Transverse colon (tissue), 4 donors: ENCODE results near the gene NECAB2. TPM values are rescaled to one million over a fixed set of nuclear protein-coding genes. Genes with fewer than 3 reads are reported as not detected.

ENCODE experiments used
- DNase-seq: peaks from one replicate; pipeline ENCODE4 v3.0.0-alpha.2; 2019
- H3K27ac ChIP-seq, 4 donors: fragments of 200-600 bp; sonication (generic); 2 replicates each; pipeline ENCODE4 v1.5.1; 2016 to 2018; ENCODE audit warnings: inconsistent platforms in 4 of 4
- H3K27me3 ChIP-seq: fragments of 200-600 bp; sonication (generic); 2 replicates; pipeline ENCODE4 v1.5.1; 2017; ENCODE audit warnings: inconsistent platforms
- H3K36me3 ChIP-seq, 4 donors: fragments of 200-600 bp; sonication (generic); 2 replicates each; pipeline ENCODE4 v1.5.1; 2017 to 2019; ENCODE audit warnings: inconsistent platforms in 4 of 4
- H3K4me1 ChIP-seq, 4 donors: fragments of 200-600 bp; sonication (generic); 2 replicates each; pipeline ENCODE4 v1.5.1; 2017 to 2020; ENCODE audit warnings: inconsistent platforms in 4 of 4
- H3K4me3 ChIP-seq, 4 donors: fragments of 200-600 bp; sonication (generic); 1 replicate in 1 of 4; 2 replicates in 3 of 4; pipeline versions ENCODE4 v1.5.1 to v1.6.1; 2017 to 2019; ENCODE audit warnings: inconsistent platforms in 4 of 4
- H3K9me3 ChIP-seq, 2 donors: fragments of 200-600 bp; sonication (generic); 2 replicates each; pipeline ENCODE4 v1.5.1; 2017 to 2019; ENCODE audit warnings: inconsistent platforms in 2 of 2
- CTCF ChIP-seq, 5 experiments: fragments of 200-600 bp in 3 of 5; fragments of 450-650 bp in 2 of 5; sonication (generic) in 3 of 5; IDR thresholded peaks; 1 replicate in 2 of 5; 2 replicates in 3 of 5; pipeline ENCODE4 v1.5.1; 2016 to 2017; ENCODE audit warnings: antibody characterized with exemption in 5 of 5, inconsistent platforms in 3 of 5, mild to moderate bottlenecking in 2 of 5, moderate library complexity in 1 of 5
- EP300 ChIP-seq: sonication (generic); formaldehyde crosslinking; IDR thresholded peaks from one replicate; pipeline ENCODE4 v1.6.1; 2017; ENCODE audit warnings: antibody characterized with exemption, low read depth
- POLR2A ChIP-seq: fragments of 450-650 bp; IDR thresholded peaks from one replicate; pipeline ENCODE4 v1.6.1; 2016; ENCODE audit warnings: antibody characterized with exemption, mild to moderate bottlenecking, moderate library complexity
- POLR2AphosphoS5 ChIP-seq, 3 donors: sonication (generic); formaldehyde crosslinking; IDR thresholded peaks; one replicate each; pipeline ENCODE4 v1.6.1; 2016; ENCODE audit warnings: antibody characterized with exemption in 3 of 3
- WGBS, 2 donors: methylation state at CpG; one replicate each; pipeline ENCODE4 v1.1.5; 2018; ENCODE audit warnings: low coverage in 1 of 2; 5-methylcytosine and 5-hydroxymethylcytosine counted together
- in situ Hi-C, 4 donors: fragments of 200-750 bp; cut with MboI; loops; one replicate each; pipeline versions ENCODE4 v1.15.0 to v1.15.1; 2017; ENCODE audit warnings: low sequenced_read_pairs in 3 of 4, low pct_ligation_motif_present in 1 of 4, low pct_unique_long_range_greater_than_20kb in 1 of 4
- intact Hi-C: fragments of 100-400 bp; cut with DNase I; formaldehyde crosslinking; loops from one replicate; pipeline ENCODE4 v1.15.1; 2023; ENCODE audit warnings: low total_unique reads
- total RNA-seq, 4 donors: library from RNA; depleted of rRNA; stranded (reverse); fragments of >200 nt; gene quantifications; one replicate each; pipeline ENCODE4 v1.1.0, GENCODE V29; 2016

Gene NECAB2
- total RNA-seq, 4 donors from 2014 or later = 0.41 TPM; not detected in 3

GRCh38 chr16:83973581-83974385 is 5.7 kb downstream of the NECAB2 start:
- TF ChIP-seq POLR2AphosphoS5 (IDR thresholded peaks at IDR 0.05) (no peak), CTCF (IDR thresholded peaks at IDR 0.05) (no peak), POLR2A (no peak), EP300 (no peak)
- H3K4me1 ChIP-seq = no peaks in the 10 kb centered on the region
- H3K9me3 ChIP-seq = no peaks in the 10 kb centered on the region
- DNase-seq = no peak
- intact Hi-C loops (loop anchor here (5.0 kb wide), 1 partner anchor 899 kb away; no protein-coding TSS in a partner anchor), in situ Hi-C loops (loop anchor here in 3 of 4 donors (25.0 kb wide), 3 partner anchors 89 to 514 kb away; partner anchors contain the start of genes ADAD2 (in 1 of the 3) and TAF1C (in 1 of the 3))
- H3K27me3 ChIP-seq = peaks cover 14% of the 10 kb centered on the region
- no peaks in the 10 kb centered on the region for H3K36me3 ChIP-seq
- WGBS, 2 donors = 86 to 97% methylated on average over 7 to 22 of the region's 22 CpGs
- H3K4me3 ChIP-seq = no peak overlapping the region
- H3K27ac ChIP-seq = no peak overlapping the region

GRCh38 chr16:83974475-83974874 is 6.4 kb downstream of the NECAB2 start:
- no peaks in the 10 kb centered on the region for H3K36me3 ChIP-seq
- TF ChIP-seq POLR2AphosphoS5 (IDR thresholded peaks at IDR 0.05) (no peak), POLR2A (no peak), EP300 (no peak), CTCF (IDR thresholded peaks at IDR 0.05) (no peak)
- 49 to 69% methylated on average over 6 to 7 of the region's 7 CpGs for WGBS, 2 donors
- in situ Hi-C loops (loop anchor here in 3 of 4 donors (25.0 kb wide), 3 partner anchors 88 to 513 kb away; partner anchors contain the start of genes ADAD2 (in 1 of the 3) and TAF1C (in 1 of the 3)), intact Hi-C loops (loop anchor here (5.0 kb wide), 1 partner anchor 898 kb away; no protein-coding TSS in a partner anchor)
- no peak for DNase-seq
- no peaks in the 10 kb centered on the region for H3K4me1 ChIP-seq
- H3K9me3 ChIP-seq = no peaks in the 10 kb centered on the region
- no peak overlapping the region for H3K4me3 ChIP-seq
- no peak overlapping the region for H3K27ac ChIP-seq
- peaks cover 7% of the 10 kb centered on the region for H3K27me3 ChIP-seq

- no peaks in the 10 kb centered on the region for H3K36me3 ChIP-seq
- no peak overlapping the region for H3K4me3 ChIP-seq
- DNase-seq = no peak
- no peaks in the 10 kb centered on the region for H3K27me3 ChIP-seq
- H3K9me3 ChIP-seq = no peaks in the 10 kb centered on the region
- WGBS, 2 donors = 79% methylated on average over 15 of the region's 15 CpGs; no CpG with 5 or more reads in 1 of the 2 donors
- no peak overlapping the region for H3K27ac ChIP-seq
- no peaks in the 10 kb centered on the region for H3K4me1 ChIP-seq
- intact Hi-C loops (no loop called here), in situ Hi-C loops (no loop called here)
- TF ChIP-seq EP300 (no peak), POLR2AphosphoS5 (IDR thresholded peaks at IDR 0.05) (no peak)
Measured at GRCh38 chr16:83975590-83976260, 7.7 kb downstream of the NECAB2 start.

- WGBS, 2 donors = 74% methylated on average over 5 of the region's 6 CpGs; no CpG with 5 or more reads in 1 of the 2 donors
- in situ Hi-C loops (no loop called here), intact Hi-C loops (no loop called here)
- DNase-seq = no peak
- Histone ChIP-seq H3K4me3 (no peak overlapping the region), H3K27ac (no peak overlapping the region), H3K4me1 (no peaks in the 10 kb centered on the region), H3K27me3 (no peaks in the 10 kb centered on the region), H3K36me3 (no peaks in the 10 kb centered on the region), H3K9me3 (no peaks in the 10 kb centered on the region)
- TF ChIP-seq CTCF (IDR thresholded peaks at IDR 0.05) (no peak), POLR2AphosphoS5 (IDR thresholded peaks at IDR 0.05) (no peak), POLR2A (no peak), EP300 (no peak)
Measured at GRCh38 chr16:83977056-83977815, 9.2 kb downstream of the NECAB2 start.
